Neural cell (in vitro differentiated cells): Measurements from ENCODE around the gene DGKD. TPM values are rescaled to one million over a fixed set of nuclear protein-coding genes. Genes with fewer than 3 reads are reported as not detected.
A peak's percentile ranks its signal among the peaks of the same experiment; 100 is the strongest.

Source experiments
- H2AFZ ChIP-seq: fragments of 200-600, 300-800 bp; sonication (generic), shearing (Covaris generic); 2 replicates; pipeline ENCODE4 v1.6.0; 2014; ENCODE audit warnings: low read depth, mild to moderate bottlenecking, antibody characterized with exemption, low read length, moderate library complexity
- H3F3A ChIP-seq: fragments of 200-600 bp; shearing (Covaris generic); 2 replicates; pipeline ENCODE4 v1.6.1; 2016; ENCODE audit warnings: mild to moderate bottlenecking, moderate library complexity, mixed read lengths, antibody characterized with exemption, low read length; ENCODE audit not compliant: insufficient read depth, poor library complexity, severe bottlenecking
- H3K27ac ChIP-seq: fragments of 200-600, 300-800 bp; sonication (generic), shearing (Covaris generic); 2 replicates; pipeline ENCODE4 v1.5.1; 2014; ENCODE audit warnings: mild to moderate bottlenecking, low read length, moderate library complexity
- H3K27me3 ChIP-seq: fragments of 300-800, 200-600 bp; sonication (generic), shearing (Covaris generic); 2 replicates; pipeline ENCODE4 v1.6.0; 2014; ENCODE audit warnings: mild to moderate bottlenecking, low read depth, low read length, moderate library complexity; ENCODE audit not compliant: insufficient read depth
- H3K36me3 ChIP-seq: fragments of 300-800, 200-600 bp; sonication (generic), shearing (Covaris generic); 2 replicates; pipeline ENCODE4 v1.5.1; 2014; ENCODE audit warnings: mild to moderate bottlenecking, antibody characterized with exemption, low read length, moderate library complexity; ENCODE audit not compliant: insufficient read depth
- H3K4me2 ChIP-seq: fragments of 300-800, 200-600 bp; sonication (generic), shearing (Covaris generic); 2 replicates; pipeline ENCODE4 v1.6.0; 2014; ENCODE audit warnings: mild to moderate bottlenecking, low read length
- H3K4me3 ChIP-seq: fragments of 300-800, 200-600 bp; sonication (generic), shearing (Covaris generic); 2 replicates; pipeline ENCODE4 v1.5.1; 2014; ENCODE audit warnings: mild to moderate bottlenecking, low read length, moderate library complexity
- H3K79me2 ChIP-seq: fragments of 200-600 bp; shearing (Covaris generic); replicated peaks from 2 replicates; pipeline ENCODE4 v1.6.0; 2014; ENCODE audit warnings: mild to moderate bottlenecking, low read length, moderate library complexity; ENCODE audit not compliant: insufficient read depth
- H3K9ac ChIP-seq: fragments of 300-800, 200-600 bp; sonication (generic), shearing (Covaris generic); 2 replicates; pipeline ENCODE4 v1.6.1; 2016; ENCODE audit warnings: mild to moderate bottlenecking, low read length, mixed read lengths
- H3K9me2 ChIP-seq: fragments of 200-600 bp; shearing (Covaris generic); 2 replicates; pipeline ENCODE4 v1.6.1; 2016; ENCODE audit warnings: mild to moderate bottlenecking, low read length, mixed read lengths; ENCODE audit not compliant: insufficient read depth
- H3K9me3 ChIP-seq: fragments of 200-600, 300-800 bp; sonication (generic), shearing (Covaris generic); 2 replicates; pipeline ENCODE4 v1.6.1; 2016; ENCODE audit warnings: mild to moderate bottlenecking, mixed run types, low read length, moderate library complexity, mixed read lengths
- H4K20me1 ChIP-seq: fragments of 200-600 bp; shearing (Covaris generic); 2 replicates; pipeline ENCODE4 v1.6.1; 2016; ENCODE audit warnings: mild to moderate bottlenecking, mixed run types; ENCODE audit not compliant: insufficient read depth
- EP300 ChIP-seq: fragments of 450-650 bp; conservative IDR thresholded peaks from 2 replicates; pipeline ENCODE4 v1.6.1; 2014; ENCODE audit warnings: antibody characterized with exemption, mild to moderate bottlenecking, moderate library complexity; ENCODE audit not compliant: poor library complexity, severe bottlenecking
- EZH2 ChIP-seq: fragments of 200-600, 300-800 bp; shearing (Covaris generic), sonication (generic); IDR thresholded peaks from 2 replicates; pipeline ENCODE4 v1.6.1; 2014; ENCODE audit warnings: antibody characterized with exemption, low read length, borderline replicate concordance, mild to moderate bottlenecking; ENCODE audit not compliant: insufficient read depth, poor library complexity, severe bottlenecking
- MXI1 ChIP-seq: fragments of 450-650 bp; conservative IDR thresholded peaks from 2 replicates; pipeline ENCODE4 v1.6.1; 2014; ENCODE audit warnings: antibody characterized with exemption, mild to moderate bottlenecking; ENCODE audit not compliant: poor library complexity, severe bottlenecking
- POLR2AphosphoS5 ChIP-seq: IDR thresholded peaks from 2 replicates; pipeline ENCODE4 v1.6.1; 2012
- RAD21 ChIP-seq: fragments of 450-650 bp; conservative IDR thresholded peaks from 2 replicates; pipeline ENCODE4 v1.6.1; 2014; ENCODE audit warnings: antibody characterized with exemption, mild to moderate bottlenecking, moderate library complexity
- SMC3 ChIP-seq: fragments of 450-650 bp; conservative IDR thresholded peaks from 2 replicates; pipeline ENCODE4 v1.6.1; 2014; ENCODE audit warnings: antibody characterized with exemption, mild to moderate bottlenecking, moderate library complexity; ENCODE audit not compliant: poor library complexity
- TAF1 ChIP-seq: IDR thresholded peaks from 2 replicates; pipeline ENCODE4 v1.6.1; 2012; ENCODE audit warnings: low read depth
- polyA plus RNA-seq: library from polyadenylated mRNA; depleted of rRNA; stranded (reverse); fragments of >200 nt; gene quantifications from 2 replicates; pipeline ENCODE4 v1.2.3, GENCODE V29; 2014
- TF ChIP-seq, protein P1 (sequence below): IDR thresholded peaks from 2 replicates; pipeline ENCODE4 v1.6.1; 2012; ENCODE audit warnings: borderline replicate concordance
- TF ChIP-seq, protein P2 (sequence below): fragments of 450-650 bp; IDR thresholded peaks from 2 replicates; pipeline ENCODE4 v1.5.1; 2014; ENCODE audit warnings: antibody characterized with exemption, mild to moderate bottlenecking, moderate library complexity; ENCODE audit not compliant: poor library complexity, severe bottlenecking

DGKD gene
- polyA plus RNA-seq, 1 donor from 2014 or later = 36.4 TPM

DNA sequence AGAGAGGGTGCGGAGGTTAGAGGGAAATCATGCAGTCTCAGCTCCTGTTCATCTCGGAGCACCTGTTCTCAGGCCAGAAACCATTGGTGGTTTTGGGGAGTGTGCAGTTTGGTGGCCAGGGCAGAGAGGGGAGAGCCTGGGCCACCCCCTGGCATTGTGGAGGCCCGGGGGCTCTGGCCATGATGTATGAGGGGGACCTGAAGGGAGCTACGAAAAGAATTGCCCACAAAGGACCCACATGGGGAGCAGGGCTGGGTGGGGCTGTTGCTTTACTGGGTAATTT lies 87.7 kb downstream of the DGKD start:
- TF ChIP-seq EZH2 (no peak), RAD21 (no peak), EP300 (no peak), POLR2AphosphoS5 (no peak), TAF1 (no peak), MXI1 (no peak)
- TF ChIP-seq, protein P1, sequence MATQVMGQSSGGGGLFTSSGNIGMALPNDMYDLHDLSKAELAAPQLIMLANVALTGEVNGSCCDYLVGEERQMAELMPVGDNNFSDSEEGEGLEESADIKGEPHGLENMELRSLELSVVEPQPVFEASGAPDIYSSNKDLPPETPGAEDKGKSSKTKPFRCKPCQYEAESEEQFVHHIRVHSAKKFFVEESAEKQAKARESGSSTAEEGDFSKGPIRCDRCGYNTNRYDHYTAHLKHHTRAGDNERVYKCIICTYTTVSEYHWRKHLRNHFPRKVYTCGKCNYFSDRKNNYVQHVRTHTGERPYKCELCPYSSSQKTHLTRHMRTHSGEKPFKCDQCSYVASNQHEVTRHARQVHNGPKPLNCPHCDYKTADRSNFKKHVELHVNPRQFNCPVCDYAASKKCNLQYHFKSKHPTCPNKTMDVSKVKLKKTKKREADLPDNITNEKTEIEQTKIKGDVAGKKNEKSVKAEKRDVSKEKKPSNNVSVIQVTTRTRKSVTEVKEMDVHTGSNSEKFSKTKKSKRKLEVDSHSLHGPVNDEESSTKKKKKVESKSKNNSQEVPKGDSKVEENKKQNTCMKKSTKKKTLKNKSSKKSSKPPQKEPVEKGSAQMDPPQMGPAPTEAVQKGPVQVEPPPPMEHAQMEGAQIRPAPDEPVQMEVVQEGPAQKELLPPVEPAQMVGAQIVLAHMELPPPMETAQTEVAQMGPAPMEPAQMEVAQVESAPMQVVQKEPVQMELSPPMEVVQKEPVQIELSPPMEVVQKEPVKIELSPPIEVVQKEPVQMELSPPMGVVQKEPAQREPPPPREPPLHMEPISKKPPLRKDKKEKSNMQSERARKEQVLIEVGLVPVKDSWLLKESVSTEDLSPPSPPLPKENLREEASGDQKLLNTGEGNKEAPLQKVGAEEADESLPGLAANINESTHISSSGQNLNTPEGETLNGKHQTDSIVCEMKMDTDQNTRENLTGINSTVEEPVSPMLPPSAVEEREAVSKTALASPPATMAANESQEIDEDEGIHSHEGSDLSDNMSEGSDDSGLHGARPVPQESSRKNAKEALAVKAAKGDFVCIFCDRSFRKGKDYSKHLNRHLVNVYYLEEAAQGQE = no peak
- TF ChIP-seq, protein P2, sequence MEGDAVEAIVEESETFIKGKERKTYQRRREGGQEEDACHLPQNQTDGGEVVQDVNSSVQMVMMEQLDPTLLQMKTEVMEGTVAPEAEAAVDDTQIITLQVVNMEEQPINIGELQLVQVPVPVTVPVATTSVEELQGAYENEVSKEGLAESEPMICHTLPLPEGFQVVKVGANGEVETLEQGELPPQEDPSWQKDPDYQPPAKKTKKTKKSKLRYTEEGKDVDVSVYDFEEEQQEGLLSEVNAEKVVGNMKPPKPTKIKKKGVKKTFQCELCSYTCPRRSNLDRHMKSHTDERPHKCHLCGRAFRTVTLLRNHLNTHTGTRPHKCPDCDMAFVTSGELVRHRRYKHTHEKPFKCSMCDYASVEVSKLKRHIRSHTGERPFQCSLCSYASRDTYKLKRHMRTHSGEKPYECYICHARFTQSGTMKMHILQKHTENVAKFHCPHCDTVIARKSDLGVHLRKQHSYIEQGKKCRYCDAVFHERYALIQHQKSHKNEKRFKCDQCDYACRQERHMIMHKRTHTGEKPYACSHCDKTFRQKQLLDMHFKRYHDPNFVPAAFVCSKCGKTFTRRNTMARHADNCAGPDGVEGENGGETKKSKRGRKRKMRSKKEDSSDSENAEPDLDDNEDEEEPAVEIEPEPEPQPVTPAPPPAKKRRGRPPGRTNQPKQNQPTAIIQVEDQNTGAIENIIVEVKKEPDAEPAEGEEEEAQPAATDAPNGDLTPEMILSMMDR = no peak
- Histone ChIP-seq H3K9me3 (no peaks in the 10 kb centered on the region), H3F3A (no peaks in the 10 kb centered on the region), H3K36me3 (no peaks in the 10 kb centered on the region), H3K27me3 (no peaks in the 10 kb centered on the region), H3K4me2 (no peak overlapping the region), H3K9ac (no peak overlapping the region), H3K79me2 (no peaks in the 10 kb centered on the region), H3K4me3 (no peak overlapping the region), H2AFZ (no peak overlapping the region), H3K27ac (no peak overlapping the region), H4K20me1 (no peaks in the 10 kb centered on the region), H3K9me2 (no peaks in the 10 kb centered on the region)

DNA sequence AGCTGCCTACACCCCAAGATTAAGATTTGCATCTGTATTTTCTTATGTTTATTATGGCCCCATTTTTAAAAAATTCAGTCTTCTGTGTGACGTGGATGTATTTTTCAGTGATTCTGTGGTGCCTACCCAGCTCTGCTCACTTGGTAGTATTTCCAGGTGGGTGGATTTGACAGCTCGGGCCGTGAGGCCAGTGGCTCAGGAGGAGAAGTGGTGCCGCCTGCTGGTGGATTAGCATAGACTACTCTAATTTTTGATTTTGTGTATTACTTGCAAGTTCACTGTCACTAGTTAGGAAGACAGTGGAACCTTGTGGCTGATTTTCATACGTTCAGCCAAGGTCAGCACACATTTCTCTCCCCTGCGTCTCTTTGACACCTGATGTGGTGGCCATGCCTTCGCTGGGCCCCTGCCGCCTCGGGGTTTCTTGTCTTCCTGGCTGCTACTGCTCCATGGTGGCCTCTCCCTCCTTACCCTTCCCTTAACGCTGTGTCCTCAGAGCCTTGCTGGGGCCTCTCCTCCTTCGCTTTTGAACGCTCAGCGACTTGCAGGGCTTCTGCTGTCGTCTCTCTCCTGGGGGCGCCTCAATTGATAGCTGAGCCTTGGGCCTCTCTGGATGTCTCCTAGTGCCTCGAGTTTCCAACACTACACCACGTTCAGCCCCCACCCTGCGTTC lies 89.4 kb downstream of the DGKD start:
- Histone ChIP-seq H3K27me3 (no peaks in the 10 kb centered on the region), H3K9ac (no peak overlapping the region), H3K9me2 (no peaks in the 10 kb centered on the region), H3K4me3 (no peak overlapping the region), H3F3A (no peaks in the 10 kb centered on the region), H3K27ac (no peak overlapping the region), H3K4me2 (no peak overlapping the region), H3K9me3 (no peaks in the 10 kb centered on the region), H4K20me1 (no peaks in the 10 kb centered on the region), H2AFZ (no peak overlapping the region), H3K79me2 (no peaks in the 10 kb centered on the region), H3K36me3 (no peaks in the 10 kb centered on the region)
- TF ChIP-seq RAD21 (peak; percentile 73), TAF1 (no peak), SMC3 (peak; percentile 75), POLR2AphosphoS5 (no peak), EZH2 (no peak), EP300 (no peak), MXI1 (no peak)
- TF ChIP-seq, protein P2 = peak; percentile 78
- TF ChIP-seq, protein P1 = no peak
